ENCODE results near the gene CMIP. TPM values are rescaled to one million over a fixed set of nuclear protein-coding genes. Genes with fewer than 3 reads are reported as not detected.

CMIP gene
- total RNA-seq, 1 donor from 2014 or later = 6.6 TPM

DNA sequence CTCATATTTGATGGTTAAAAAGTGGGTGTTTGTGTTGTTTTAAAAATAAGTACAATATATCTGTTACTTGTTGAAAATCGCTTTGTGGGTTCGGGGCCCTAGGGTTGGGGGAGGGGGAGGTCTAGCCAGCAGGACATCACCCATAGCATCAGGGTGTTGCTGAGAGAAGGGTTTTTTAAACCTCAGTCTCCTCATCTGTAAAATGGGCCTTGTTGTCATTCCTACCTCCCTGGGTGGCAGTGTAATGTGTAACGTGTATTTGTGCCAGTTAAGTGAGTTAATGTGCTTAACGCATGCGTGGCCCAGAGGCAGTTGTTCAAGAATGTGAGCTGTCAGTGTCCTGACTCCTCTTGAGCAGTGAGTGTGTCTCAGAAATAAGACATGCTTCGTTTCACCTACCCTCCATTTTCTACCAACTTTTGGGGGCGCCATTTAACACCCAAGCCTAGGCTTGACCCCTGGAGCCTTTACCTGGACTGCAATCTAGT is 129.0 kb downstream of the CMIP start:
- no peak overlapping the region for H3K4me2 ChIP-seq
- TF ChIP-seq EZH2phosphoT487 (IDR thresholded peaks at IDR 0.05) (no peak), EZH2 (IDR thresholded peaks at IDR 0.05) (no peak)
- TF ChIP-seq, protein P1, sequence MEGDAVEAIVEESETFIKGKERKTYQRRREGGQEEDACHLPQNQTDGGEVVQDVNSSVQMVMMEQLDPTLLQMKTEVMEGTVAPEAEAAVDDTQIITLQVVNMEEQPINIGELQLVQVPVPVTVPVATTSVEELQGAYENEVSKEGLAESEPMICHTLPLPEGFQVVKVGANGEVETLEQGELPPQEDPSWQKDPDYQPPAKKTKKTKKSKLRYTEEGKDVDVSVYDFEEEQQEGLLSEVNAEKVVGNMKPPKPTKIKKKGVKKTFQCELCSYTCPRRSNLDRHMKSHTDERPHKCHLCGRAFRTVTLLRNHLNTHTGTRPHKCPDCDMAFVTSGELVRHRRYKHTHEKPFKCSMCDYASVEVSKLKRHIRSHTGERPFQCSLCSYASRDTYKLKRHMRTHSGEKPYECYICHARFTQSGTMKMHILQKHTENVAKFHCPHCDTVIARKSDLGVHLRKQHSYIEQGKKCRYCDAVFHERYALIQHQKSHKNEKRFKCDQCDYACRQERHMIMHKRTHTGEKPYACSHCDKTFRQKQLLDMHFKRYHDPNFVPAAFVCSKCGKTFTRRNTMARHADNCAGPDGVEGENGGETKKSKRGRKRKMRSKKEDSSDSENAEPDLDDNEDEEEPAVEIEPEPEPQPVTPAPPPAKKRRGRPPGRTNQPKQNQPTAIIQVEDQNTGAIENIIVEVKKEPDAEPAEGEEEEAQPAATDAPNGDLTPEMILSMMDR (IDR thresholded peaks at IDR 0.05) = no peak
- no peak overlapping the region for H3K27ac ChIP-seq
- Mint-ChIP-seq H3K36me3 (no peaks in the 10 kb centered on the region), H3K27ac (no peak overlapping the region), H3K4me1 (peaks cover 20% of the 10 kb centered on the region), H3K4me3 (no peak overlapping the region), H3K9me3 (no peaks in the 10 kb centered on the region), H3K27me3 (ENCODE audit: insufficient read depth, low read depth) (no peaks in the 10 kb centered on the region)
- no peak overlapping the region for H3K9ac ChIP-seq
- H3K4me1 ChIP-seq = no peaks in the 10 kb centered on the region
- H3K9me3 ChIP-seq (ENCODE audit: low read depth) = no peaks in the 10 kb centered on the region
- peaks cover 68% of the 10 kb centered on the region for H4K20me1 ChIP-seq (ENCODE audit: low read depth)
- H2AFZ ChIP-seq (replicated peaks) = no peak overlapping the region
- peaks cover 40% of the 10 kb centered on the region for H3K79me2 ChIP-seq (ENCODE audit: low read depth)
- no peaks in the 10 kb centered on the region for H3F3A ChIP-seq (ENCODE audit: low read depth)
- no peak overlapping the region for H3K4me3 ChIP-seq
- H3K27me3 ChIP-seq = no peaks in the 10 kb centered on the region
- DNase-seq (ENCODE audit: low spot score) = no peak
- H3K36me3 ChIP-seq = no peaks in the 10 kb centered on the region

DNA sequence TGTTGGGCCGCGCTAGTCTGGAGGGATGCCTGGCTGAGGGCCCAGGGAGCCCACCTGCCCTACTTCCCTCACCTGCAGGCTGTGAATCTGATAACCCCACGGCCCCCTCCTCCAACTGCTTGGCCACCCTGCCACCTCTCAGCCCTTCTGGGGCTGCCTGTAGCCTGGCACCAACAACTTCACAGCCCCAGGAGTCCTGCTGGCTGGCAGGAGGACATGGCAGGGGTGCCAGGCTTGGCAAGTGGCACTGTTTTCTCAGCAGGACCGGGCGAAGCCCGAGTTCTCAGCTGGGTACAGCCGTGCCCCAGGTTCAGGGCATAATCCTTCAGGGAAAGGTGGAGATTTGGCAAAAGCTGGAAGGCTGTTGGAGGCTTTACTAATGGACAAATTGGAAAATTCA is 129.6 kb downstream of the CMIP start:
- H3K9me3 Mint-ChIP-seq = no peaks in the 10 kb centered on the region
- Histone ChIP-seq H3K27ac (no peak overlapping the region), H3K36me3 (no peaks in the 10 kb centered on the region), H3K4me2 (no peak overlapping the region), H3K27me3 (no peaks in the 10 kb centered on the region), H4K20me1 (ENCODE audit: low read depth) (peaks cover 62% of the 10 kb centered on the region), H2AFZ (replicated peaks) (no peak overlapping the region), H3K79me2 (ENCODE audit: low read depth) (peaks cover 44% of the 10 kb centered on the region), H3K4me3 (no peak overlapping the region), H3F3A (ENCODE audit: low read depth) (no peaks in the 10 kb centered on the region), H3K9me3 (ENCODE audit: low read depth) (no peaks in the 10 kb centered on the region), H3K9ac (no peak overlapping the region), H3K4me1 (no peaks in the 10 kb centered on the region)
- H3K27me3 Mint-ChIP-seq (ENCODE audit: insufficient read depth, low read depth) = peaks cover under 1% of the 10 kb centered on the region
- H3K4me3 Mint-ChIP-seq = no peak overlapping the region
- no peak for DNase-seq (ENCODE audit: low spot score)
- TF ChIP-seq, protein P1 (IDR thresholded peaks at IDR 0.05) = no peak
- TF ChIP-seq EZH2phosphoT487 (IDR thresholded peaks at IDR 0.05) = no peak
- TF ChIP-seq EZH2 (IDR thresholded peaks at IDR 0.05) = no peak
- H3K27ac Mint-ChIP-seq = no peak overlapping the region
- no peaks in the 10 kb centered on the region for H3K36me3 Mint-ChIP-seq
- H3K4me1 Mint-ChIP-seq = peaks cover 15% of the 10 kb centered on the region

- no peak overlapping the region for H3K4me2 ChIP-seq
- no peaks in the 10 kb centered on the region for H3K27me3 ChIP-seq
- Mint-ChIP-seq H3K36me3 (no peaks in the 10 kb centered on the region), H3K27ac (no peak overlapping the region), H3K4me3 (no peak overlapping the region), H3K27me3 (ENCODE audit: insufficient read depth, low read depth) (peaks cover 2% of the 10 kb centered on the region), H3K4me1 (peaks cover 4% of the 10 kb centered on the region), H3K9me3 (no peaks in the 10 kb centered on the region)
- no peaks in the 10 kb centered on the region for H3K36me3 ChIP-seq
- no peak overlapping the region for H2AFZ ChIP-seq (replicated peaks)
- H3K9me3 ChIP-seq (ENCODE audit: low read depth) = no peaks in the 10 kb centered on the region
- H3K4me1 ChIP-seq = no peaks in the 10 kb centered on the region
- peaks cover 42% of the 10 kb centered on the region for H3K79me2 ChIP-seq (ENCODE audit: low read depth)
- H3K9ac ChIP-seq = no peak overlapping the region
- peaks cover 51% of the 10 kb centered on the region for H4K20me1 ChIP-seq (ENCODE audit: low read depth)
- DNase-seq (ENCODE audit: low spot score) = no peak
- no peaks in the 10 kb centered on the region for H3F3A ChIP-seq (ENCODE audit: low read depth)
- no peak for TF ChIP-seq EZH2phosphoT487 (IDR thresholded peaks at IDR 0.05)
- no peak for TF ChIP-seq EZH2 (IDR thresholded peaks at IDR 0.05)
- TF ChIP-seq, protein P1 (IDR thresholded peaks at IDR 0.05) = no peak
- H3K4me3 ChIP-seq = no peak overlapping the region
- H3K27ac ChIP-seq = no peak overlapping the region
Observed at GRCh38 chr16:81575307-81575706, 130.7 kb downstream of the CMIP start.

Data from neural progenitor cell (in vitro differentiated cells).